Measurements from ENCODE around the gene SCN1B.

- TF ChIP-seq JUN (CRISPR knock-in tag; IDR thresholded peaks at IDR 0.05) (no peak), CTCF (IDR thresholded peaks at IDR 0.05) (no peak), MAX (CRISPR knock-in tag; IDR thresholded peaks at IDR 0.05) (no peak), NFYB (CRISPR knock-in tag; conservative IDR thresholded peaks at IDR 0.05; ENCODE audit: low read depth) (no peak), ZNF232 (CRISPR knock-in tag; IDR thresholded peaks at IDR 0.05) (no peak), ZNF512 (CRISPR knock-in tag; IDR thresholded peaks at IDR 0.05; ENCODE audit: borderline replicate concordance) (no peak), EMX1 (CRISPR knock-in tag; IDR thresholded peaks at IDR 0.05) (no peak)
These were observed 35.9 kb downstream of the SCN1B start for GRCh38 chr19:35066121-35066520.
